Body of pancreas (tissue), 4 donors: ENCODE data around the gene RETREG1.

ENCODE experiments used
- POLR2A ChIP-seq, 3 donors: fragments of 450-650 bp; IDR thresholded peaks; one replicate each; pipeline ENCODE4 v1.6.1; 2016; ENCODE audit warnings: antibody characterized with exemption in 3 of 3, mild to moderate bottlenecking in 2 of 3
- TF ChIP-seq, protein P1 (sequence below), 7 experiments: fragments of 450-650 bp in 4 of 7; fragments of 200-600 bp in 3 of 7; sonication (generic) in 3 of 7; IDR thresholded peaks; one replicate each; pipeline ENCODE4 v1.5.1; 2016 to 2019; ENCODE audit warnings: antibody characterized with exemption in 7 of 7

DNA sequence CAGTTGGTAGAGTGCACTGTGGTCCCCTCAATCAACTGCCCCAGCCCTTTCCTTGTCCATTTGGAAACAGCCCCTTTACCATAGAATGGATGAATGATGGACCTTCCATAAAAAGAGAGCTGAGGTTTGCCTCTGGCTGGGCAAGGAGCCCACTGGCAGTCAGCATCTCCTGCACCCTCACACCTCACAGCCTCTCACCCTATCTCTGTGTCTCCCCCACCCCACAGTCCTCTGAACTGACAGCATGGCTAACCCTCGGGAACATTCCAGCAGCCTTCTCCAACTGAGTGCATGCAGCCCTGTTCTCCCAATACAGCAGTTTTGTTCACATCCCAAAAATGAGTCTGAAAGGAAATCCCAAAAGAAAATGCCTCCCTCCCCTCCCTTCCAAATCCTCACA, 51.7 kb downstream of the RETREG1 start:
- TF ChIP-seq, protein P1, sequence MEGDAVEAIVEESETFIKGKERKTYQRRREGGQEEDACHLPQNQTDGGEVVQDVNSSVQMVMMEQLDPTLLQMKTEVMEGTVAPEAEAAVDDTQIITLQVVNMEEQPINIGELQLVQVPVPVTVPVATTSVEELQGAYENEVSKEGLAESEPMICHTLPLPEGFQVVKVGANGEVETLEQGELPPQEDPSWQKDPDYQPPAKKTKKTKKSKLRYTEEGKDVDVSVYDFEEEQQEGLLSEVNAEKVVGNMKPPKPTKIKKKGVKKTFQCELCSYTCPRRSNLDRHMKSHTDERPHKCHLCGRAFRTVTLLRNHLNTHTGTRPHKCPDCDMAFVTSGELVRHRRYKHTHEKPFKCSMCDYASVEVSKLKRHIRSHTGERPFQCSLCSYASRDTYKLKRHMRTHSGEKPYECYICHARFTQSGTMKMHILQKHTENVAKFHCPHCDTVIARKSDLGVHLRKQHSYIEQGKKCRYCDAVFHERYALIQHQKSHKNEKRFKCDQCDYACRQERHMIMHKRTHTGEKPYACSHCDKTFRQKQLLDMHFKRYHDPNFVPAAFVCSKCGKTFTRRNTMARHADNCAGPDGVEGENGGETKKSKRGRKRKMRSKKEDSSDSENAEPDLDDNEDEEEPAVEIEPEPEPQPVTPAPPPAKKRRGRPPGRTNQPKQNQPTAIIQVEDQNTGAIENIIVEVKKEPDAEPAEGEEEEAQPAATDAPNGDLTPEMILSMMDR (IDR thresholded peaks at IDR 0.05) = no peak
- TF ChIP-seq POLR2A (IDR thresholded peaks at IDR 0.05) = no peak
